ENCODE measurements around the gene DLGAP4.

Gene DLGAP4

DNA sequence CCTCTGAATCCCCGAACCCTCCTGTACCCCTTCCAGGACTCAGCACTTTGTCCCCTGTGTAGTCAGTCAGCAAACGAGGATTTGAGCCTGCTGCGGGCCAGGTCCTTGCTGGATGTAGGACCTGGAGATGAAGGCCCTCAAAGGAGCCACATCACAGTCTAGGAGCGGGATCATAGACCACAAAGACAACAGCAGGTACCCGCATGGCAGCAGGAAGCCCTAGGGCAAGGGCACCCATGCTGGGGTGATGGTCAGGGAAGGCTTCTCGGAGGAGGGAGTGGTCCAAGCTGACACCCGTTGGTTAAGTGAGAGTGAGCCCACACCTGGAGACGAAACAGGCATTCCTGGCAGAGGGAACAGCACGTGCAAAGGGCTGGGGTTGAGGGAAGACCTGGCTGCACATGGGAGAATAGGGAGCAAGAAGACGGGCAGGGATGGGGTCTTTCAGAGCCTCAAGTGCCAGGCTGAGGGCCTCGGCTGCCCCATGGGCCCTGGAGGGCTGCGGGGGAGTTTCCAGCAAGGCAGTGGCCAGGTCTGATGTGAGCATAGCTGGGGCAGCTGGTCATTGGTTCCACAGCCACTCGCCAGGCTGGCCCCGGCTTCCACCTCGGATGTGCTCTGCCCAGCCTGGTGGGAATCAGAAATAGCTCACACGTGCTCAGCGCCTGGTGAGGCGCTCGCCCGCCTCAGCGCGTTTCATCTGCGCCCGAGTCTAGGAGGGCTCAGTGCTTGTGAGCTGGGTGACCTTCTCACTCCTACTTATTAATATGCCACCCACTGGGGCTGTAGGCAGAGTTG is 15.0 kb downstream of the DLGAP4 start:
- H3K9ac ChIP-seq (ENCODE audit: low read depth, low read length): no peak overlapping the region
- H3K27me3 ChIP-seq (ENCODE audit: insufficient read depth, low read length): no peaks in the 10 kb centered on the region

DNA sequence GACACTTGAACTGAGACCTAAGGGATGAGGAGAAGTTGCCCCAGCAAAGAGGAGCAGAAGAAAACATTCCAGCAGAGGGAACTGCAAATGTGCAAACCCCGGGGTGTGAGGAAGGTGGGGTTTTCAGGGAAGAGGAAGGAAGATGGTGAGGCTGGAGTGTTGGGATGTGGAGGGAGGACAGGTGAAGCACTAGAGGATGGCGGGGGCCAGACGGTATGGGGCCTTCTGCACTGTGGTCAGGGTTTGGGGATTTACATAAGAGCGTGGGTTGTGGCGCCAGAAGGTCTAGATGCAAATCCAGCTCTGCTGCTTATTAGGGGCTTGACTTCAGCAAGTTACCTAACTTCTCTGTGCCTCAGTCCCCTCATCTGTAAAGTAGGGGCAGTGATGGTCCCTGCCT is 16.0 kb downstream of the DLGAP4 start:
- Histone ChIP-seq H3K9ac (ENCODE audit: low read depth, low read length) (no peak overlapping the region), H3K36me3 (ENCODE audit: insufficient read depth, low read depth, low read length) (no peaks in the 10 kb centered on the region), H3K4me3 (ENCODE audit: low read length) (no peak overlapping the region), H3K27ac (ENCODE audit: low read length) (no peak overlapping the region), H3K4me1 (ENCODE audit: insufficient read depth, low read length) (no peaks in the 10 kb centered on the region), H3K9me3 (ENCODE audit: insufficient read depth, low read depth, low read length) (no peaks in the 10 kb centered on the region), H3K27me3 (ENCODE audit: insufficient read depth, low read length) (no peaks in the 10 kb centered on the region)

More for the DNA sequence above, 15.0 kb downstream of the DLGAP4 start:
- Histone ChIP-seq H3K9me3 (ENCODE audit: insufficient read depth, low read depth, low read length) (no peaks in the 10 kb centered on the region), H3K4me3 (ENCODE audit: low read length) (no peak overlapping the region), H3K36me3 (ENCODE audit: insufficient read depth, low read depth, low read length) (no peaks in the 10 kb centered on the region), H3K4me1 (ENCODE audit: insufficient read depth, low read length) (no peaks in the 10 kb centered on the region), H3K27ac (ENCODE audit: low read length) (no peak overlapping the region)

DNA sequence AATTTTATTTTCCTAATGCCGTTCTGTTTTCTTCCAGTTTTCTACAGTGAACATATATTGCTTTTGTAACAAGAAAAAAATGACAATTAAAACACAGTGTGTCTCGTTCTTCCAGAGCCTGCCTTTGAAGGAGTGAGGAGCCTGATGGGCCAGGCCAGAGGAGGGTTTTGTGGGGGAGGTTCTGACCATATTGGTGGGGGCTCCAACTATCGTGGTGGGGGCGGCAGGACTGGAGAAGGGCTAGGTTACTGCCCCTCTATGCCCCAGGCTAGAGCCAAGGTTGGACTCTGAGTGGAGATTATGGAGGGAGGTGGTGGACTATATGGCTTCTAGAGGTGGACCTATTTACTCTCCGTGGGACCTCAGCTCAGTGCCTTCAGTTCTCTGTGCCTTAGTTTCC is 24.0 kb downstream of the DLGAP4 start:
- no peak overlapping the region for H3K4me3 ChIP-seq (ENCODE audit: low read length)
- peaks cover 40% of the 10 kb centered on the region for H3K27me3 ChIP-seq (ENCODE audit: insufficient read depth, low read length)
- H3K9me3 ChIP-seq (ENCODE audit: insufficient read depth, low read depth, low read length): no peaks in the 10 kb centered on the region
- H3K27ac ChIP-seq (ENCODE audit: low read length): no peak overlapping the region
- no peak overlapping the region for H3K9ac ChIP-seq (ENCODE audit: low read depth, low read length)
- H3K36me3 ChIP-seq (ENCODE audit: insufficient read depth, low read depth, low read length): no peaks in the 10 kb centered on the region
- peaks cover 23% of the 10 kb centered on the region for H3K4me1 ChIP-seq (ENCODE audit: insufficient read depth, low read length)

DNA sequence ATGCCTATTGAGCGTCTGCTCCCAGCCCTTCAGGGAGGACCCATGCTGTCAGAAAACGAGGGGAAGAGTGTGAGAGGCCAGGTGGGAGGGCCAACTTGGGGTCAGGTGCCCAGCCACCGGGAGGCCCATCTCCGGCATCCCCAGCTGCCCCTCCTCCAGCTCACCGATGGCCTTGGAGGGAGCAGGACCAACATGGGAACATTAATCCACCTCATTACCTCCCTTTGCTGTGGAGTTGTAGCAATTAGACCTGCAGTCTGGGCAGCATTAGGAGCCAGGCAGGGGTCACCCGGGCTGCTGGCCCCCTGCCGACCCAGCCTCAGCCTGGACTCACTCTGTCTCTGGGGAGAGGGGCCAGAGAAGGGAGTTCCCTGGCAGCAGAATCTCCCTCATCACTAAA is 25.1 kb downstream of the DLGAP4 start:
- peaks cover 24% of the 10 kb centered on the region for H3K4me1 ChIP-seq (ENCODE audit: insufficient read depth, low read length)
- no peaks in the 10 kb centered on the region for H3K36me3 ChIP-seq (ENCODE audit: insufficient read depth, low read depth, low read length)
- no peak overlapping the region for H3K9ac ChIP-seq (ENCODE audit: low read depth, low read length)
- H3K4me3 ChIP-seq (ENCODE audit: low read length): no peak overlapping the region
- H3K27ac ChIP-seq (ENCODE audit: low read length): no peak overlapping the region
- no peaks in the 10 kb centered on the region for H3K9me3 ChIP-seq (ENCODE audit: insufficient read depth, low read depth, low read length)
- peaks cover 51% of the 10 kb centered on the region for H3K27me3 ChIP-seq (ENCODE audit: insufficient read depth, low read length)

DNA sequence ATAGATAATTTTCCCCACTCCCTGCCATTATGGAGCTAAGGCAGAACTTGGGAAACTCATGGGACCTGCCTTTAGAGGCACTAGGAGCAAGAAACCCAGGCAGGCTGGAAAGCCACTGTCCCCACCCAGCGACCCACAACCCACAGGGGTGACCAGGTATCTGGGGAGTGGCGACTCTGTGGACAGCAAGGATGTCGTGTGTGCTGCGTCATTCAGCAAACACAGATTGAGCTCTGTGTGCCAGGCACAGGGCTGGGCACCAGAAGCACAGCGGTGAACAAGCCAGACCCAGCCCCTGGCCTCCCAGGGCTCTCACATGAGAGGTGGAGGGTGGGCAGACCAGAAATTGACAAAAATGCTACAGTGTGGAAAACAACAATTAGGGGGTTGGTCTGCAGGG is 27.7 kb downstream of the DLGAP4 start:
- no peak overlapping the region for H3K27ac ChIP-seq (ENCODE audit: low read length)
- no peak overlapping the region for H3K9ac ChIP-seq (ENCODE audit: low read depth, low read length)
- H3K9me3 ChIP-seq (ENCODE audit: insufficient read depth, low read depth, low read length): no peaks in the 10 kb centered on the region
- H3K4me3 ChIP-seq (ENCODE audit: low read length): no peak overlapping the region
- H3K36me3 ChIP-seq (ENCODE audit: insufficient read depth, low read depth, low read length): no peaks in the 10 kb centered on the region
- H3K27me3 ChIP-seq (ENCODE audit: insufficient read depth, low read length): peaks cover 55% of the 10 kb centered on the region
- peaks cover 24% of the 10 kb centered on the region for H3K4me1 ChIP-seq (ENCODE audit: insufficient read depth, low read length)

DNA sequence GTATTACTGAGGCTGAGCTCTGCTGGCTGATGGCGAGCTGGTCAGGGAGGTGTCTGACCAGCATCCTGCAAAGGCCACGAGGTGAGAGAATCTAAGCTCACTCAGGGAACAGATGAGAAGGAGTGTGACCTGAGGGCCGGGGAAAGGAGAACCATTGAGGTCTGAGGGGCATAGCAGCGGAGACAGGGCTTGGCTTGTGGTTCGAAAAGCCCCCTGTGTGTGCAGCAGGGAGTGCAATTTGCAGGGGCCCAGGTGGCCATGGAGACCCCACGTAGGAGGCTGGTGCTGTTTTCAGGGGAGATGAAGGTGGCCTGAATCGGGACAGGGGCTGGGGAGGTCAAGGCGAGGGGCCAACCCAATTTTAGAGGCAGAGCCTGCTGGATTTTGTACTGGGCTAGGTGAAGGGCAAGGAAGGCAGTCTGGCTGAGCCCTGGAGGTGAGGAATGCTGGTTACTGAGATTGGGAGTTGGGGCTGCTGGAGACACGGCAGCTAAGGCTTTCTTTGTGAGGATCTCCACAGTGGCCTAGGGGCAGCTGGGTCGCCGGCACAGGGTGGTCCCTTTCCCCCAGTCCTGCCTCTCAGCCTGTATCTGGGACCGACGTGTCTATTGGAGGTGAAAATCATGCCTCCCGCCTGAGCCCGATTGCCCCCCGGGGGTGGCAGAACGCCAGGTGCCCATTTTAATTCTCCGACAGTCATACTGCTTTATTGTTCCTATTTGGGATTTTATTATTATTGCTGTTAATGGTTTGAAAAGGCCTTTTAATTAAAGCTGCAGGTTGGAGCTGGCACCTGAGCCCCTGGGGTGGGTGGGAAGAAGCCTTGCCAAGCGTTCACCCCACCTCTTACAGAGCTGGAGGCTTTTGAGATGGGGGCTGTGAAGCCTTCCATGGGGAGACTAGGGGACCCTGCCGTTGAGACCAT is 28.4 kb downstream of the DLGAP4 start:
- Histone ChIP-seq H3K27me3 (ENCODE audit: insufficient read depth, low read length) (peaks cover 55% of the 10 kb centered on the region), H3K27ac (ENCODE audit: low read length) (no peak overlapping the region), H3K36me3 (ENCODE audit: insufficient read depth, low read depth, low read length) (no peaks in the 10 kb centered on the region), H3K4me3 (ENCODE audit: low read length) (no peak overlapping the region), H3K4me1 (ENCODE audit: insufficient read depth, low read length) (peaks cover 25% of the 10 kb centered on the region), H3K9ac (ENCODE audit: low read depth, low read length) (no peak overlapping the region), H3K9me3 (ENCODE audit: insufficient read depth, low read depth, low read length) (no peaks in the 10 kb centered on the region)

DNA sequence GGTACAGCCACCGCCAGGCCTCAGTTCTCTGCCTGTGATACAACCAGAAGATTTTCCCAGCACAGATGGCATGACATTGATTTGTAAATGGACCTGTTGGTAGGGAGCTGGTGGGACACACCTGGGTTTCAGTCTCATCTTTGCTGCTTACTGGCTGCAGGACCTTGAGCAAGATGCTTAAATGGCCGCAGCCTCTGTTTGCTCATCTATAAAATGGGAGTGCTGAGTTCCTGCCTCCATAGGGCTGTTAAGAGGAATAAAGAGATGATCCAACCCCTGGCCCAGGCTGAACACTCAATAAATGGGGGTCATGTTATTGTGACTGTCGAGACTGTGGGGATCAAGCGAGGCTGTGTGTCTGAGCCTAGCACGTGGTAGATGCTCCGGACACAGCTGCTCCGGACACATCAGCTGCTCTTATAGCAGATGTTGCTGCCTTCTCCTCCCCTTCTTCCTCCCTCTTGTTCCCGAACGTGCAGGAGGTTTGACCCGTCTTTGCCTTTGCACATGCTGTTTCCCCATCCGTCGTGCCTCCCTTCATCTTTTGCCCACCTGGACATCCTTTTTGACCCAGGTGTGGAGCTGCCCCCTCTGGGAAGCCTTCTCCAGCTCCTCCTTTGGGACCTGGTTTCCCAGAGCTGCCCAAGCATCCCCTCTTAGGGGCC is 29.2 kb downstream of the DLGAP4 start:
- Histone ChIP-seq H3K36me3 (ENCODE audit: insufficient read depth, low read depth, low read length) (no peaks in the 10 kb centered on the region), H3K9ac (ENCODE audit: low read depth, low read length) (no peak overlapping the region), H3K4me3 (ENCODE audit: low read length) (no peak overlapping the region), H3K27me3 (ENCODE audit: insufficient read depth, low read length) (peaks cover 55% of the 10 kb centered on the region), H3K4me1 (ENCODE audit: insufficient read depth, low read length) (peaks cover 28% of the 10 kb centered on the region), H3K27ac (ENCODE audit: low read length) (no peak overlapping the region), H3K9me3 (ENCODE audit: insufficient read depth, low read depth, low read length) (no peaks in the 10 kb centered on the region)

DNA sequence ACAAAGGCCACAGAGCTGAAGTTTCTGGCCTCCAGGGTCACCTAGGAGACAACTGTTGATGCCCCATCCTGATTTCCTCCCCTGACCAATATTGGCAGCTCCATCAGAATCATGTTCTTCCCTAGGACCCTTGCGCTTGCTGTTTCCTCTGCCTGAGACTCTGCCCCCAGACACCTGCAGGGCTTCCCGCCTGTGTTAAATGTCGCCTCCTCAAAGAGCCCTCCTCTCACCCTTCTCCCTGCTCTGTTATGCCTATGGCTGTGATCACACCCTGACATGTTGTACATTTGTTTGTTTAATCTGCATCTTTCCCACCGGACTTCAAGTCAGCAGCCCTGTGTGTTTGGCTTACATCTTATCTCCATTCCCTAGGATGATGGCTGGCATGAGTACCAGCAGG is 30.1 kb downstream of the DLGAP4 start:
- no peaks in the 10 kb centered on the region for H3K9me3 ChIP-seq (ENCODE audit: insufficient read depth, low read depth, low read length)
- peaks cover 52% of the 10 kb centered on the region for H3K27me3 ChIP-seq (ENCODE audit: insufficient read depth, low read length)
- peaks cover 28% of the 10 kb centered on the region for H3K4me1 ChIP-seq (ENCODE audit: insufficient read depth, low read length)
- no peak overlapping the region for H3K4me3 ChIP-seq (ENCODE audit: low read length)
- no peak overlapping the region for H3K9ac ChIP-seq (ENCODE audit: low read depth, low read length)
- H3K27ac ChIP-seq (ENCODE audit: low read length): no peak overlapping the region
- H3K36me3 ChIP-seq (ENCODE audit: insufficient read depth, low read depth, low read length): no peaks in the 10 kb centered on the region

DNA sequence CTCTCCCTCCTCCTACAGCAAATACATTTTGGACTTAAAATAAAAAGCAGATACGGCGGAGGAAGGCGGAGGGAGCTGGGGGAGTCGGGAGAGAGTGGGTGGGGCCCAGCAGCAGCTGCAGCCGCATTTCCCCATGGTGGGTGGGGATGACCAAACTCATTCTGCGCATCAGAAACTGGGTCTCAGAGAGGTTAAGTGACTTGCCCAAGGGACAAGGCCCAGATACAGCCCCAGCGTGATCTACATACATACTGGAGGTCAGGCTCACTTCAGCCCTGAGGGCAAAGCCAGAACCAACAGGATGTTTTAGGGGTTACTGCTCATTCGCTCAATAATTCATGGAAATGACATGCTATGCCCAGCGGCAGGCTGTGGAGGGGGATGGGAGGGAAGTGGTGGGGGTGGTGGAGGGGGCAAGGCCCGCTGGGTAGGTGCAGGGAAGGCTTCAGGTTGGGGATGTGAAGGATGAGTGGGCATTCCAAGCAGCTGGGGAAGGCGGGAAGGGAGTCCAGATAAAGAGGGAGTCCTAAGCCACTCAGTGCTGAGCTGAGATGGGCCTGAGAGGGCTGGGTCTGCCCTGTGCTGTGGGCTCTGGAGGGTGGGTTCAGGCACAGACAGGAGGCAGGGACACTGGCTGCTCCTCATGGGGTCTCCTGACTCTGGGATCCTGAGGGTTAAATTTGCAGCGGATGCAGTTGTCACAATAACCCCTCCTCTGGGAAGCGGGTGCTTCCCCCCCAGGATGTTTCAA is 31.0 kb downstream of the DLGAP4 start:
- Histone ChIP-seq H3K36me3 (ENCODE audit: insufficient read depth, low read depth, low read length) (no peaks in the 10 kb centered on the region), H3K27ac (ENCODE audit: low read length) (no peak overlapping the region), H3K9me3 (ENCODE audit: insufficient read depth, low read depth, low read length) (no peaks in the 10 kb centered on the region), H3K9ac (ENCODE audit: low read depth, low read length) (no peak overlapping the region), H3K4me1 (ENCODE audit: insufficient read depth, low read length) (peaks cover 20% of the 10 kb centered on the region), H3K4me3 (ENCODE audit: low read length) (no peak overlapping the region), H3K27me3 (ENCODE audit: insufficient read depth, low read length) (peaks cover 43% of the 10 kb centered on the region)

DNA sequence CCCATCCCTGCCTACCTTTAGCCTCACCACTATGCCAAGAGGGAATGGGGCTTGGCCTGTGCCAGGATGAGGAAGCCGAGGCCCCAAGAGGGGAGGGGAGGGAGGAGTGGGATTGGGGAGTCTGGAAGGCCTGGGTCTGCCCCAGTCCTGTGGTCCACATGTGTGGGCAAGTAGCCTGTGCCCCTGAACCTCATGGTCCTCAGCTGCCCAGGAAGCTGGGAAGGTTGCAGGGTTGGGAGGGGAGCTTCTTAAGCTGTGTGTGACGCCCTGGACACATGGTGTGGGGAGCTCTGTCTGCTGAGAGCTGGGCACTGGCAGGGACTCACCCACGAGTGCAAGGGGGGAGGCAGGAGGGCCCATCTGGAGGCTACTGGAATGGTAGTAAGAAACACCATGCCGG is 31.7 kb downstream of the DLGAP4 start:
- H3K36me3 ChIP-seq (ENCODE audit: insufficient read depth, low read depth, low read length): no peaks in the 10 kb centered on the region
- H3K9ac ChIP-seq (ENCODE audit: low read depth, low read length): no peak overlapping the region
- no peak overlapping the region for H3K27ac ChIP-seq (ENCODE audit: low read length)
- H3K27me3 ChIP-seq (ENCODE audit: insufficient read depth, low read length): peaks cover 37% of the 10 kb centered on the region
- H3K4me3 ChIP-seq (ENCODE audit: low read length): no peak overlapping the region
- H3K9me3 ChIP-seq (ENCODE audit: insufficient read depth, low read depth, low read length): no peaks in the 10 kb centered on the region
- peaks cover 18% of the 10 kb centered on the region for H3K4me1 ChIP-seq (ENCODE audit: insufficient read depth, low read length)
